ENCODE measurements around the gene ZNF362.

ZNF362 gene

DNA sequence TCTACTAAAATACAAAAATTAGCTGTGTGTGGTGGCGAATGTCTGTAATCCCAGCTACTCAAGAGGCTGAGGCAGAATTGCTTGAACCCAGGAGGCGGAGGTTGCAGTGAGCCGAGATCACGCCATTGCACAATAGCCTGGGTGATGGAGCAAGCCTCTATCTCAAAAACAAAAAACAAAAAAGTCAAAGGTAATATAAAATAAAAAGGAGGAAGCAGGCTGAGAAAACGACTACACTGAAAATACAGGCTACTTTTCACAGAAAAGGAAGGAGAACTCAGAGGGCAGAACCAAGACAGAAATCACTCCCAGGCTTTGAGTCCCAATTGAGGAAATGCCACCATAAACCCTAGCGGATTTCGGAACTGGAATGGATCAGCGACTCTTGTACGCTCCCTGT is 70.5 kb downstream of the ZNF362 start:
- H3K4me3 ChIP-seq (ENCODE audit: low read depth, low read length) = no peak overlapping the region
- TF ChIP-seq, protein P1, sequence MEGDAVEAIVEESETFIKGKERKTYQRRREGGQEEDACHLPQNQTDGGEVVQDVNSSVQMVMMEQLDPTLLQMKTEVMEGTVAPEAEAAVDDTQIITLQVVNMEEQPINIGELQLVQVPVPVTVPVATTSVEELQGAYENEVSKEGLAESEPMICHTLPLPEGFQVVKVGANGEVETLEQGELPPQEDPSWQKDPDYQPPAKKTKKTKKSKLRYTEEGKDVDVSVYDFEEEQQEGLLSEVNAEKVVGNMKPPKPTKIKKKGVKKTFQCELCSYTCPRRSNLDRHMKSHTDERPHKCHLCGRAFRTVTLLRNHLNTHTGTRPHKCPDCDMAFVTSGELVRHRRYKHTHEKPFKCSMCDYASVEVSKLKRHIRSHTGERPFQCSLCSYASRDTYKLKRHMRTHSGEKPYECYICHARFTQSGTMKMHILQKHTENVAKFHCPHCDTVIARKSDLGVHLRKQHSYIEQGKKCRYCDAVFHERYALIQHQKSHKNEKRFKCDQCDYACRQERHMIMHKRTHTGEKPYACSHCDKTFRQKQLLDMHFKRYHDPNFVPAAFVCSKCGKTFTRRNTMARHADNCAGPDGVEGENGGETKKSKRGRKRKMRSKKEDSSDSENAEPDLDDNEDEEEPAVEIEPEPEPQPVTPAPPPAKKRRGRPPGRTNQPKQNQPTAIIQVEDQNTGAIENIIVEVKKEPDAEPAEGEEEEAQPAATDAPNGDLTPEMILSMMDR (IDR thresholded peaks at IDR 0.05; ENCODE audit: low read depth, low read length, missing control alignments) = no peak
- no peak for DNase-seq (ENCODE audit: low read depth)

DNA sequence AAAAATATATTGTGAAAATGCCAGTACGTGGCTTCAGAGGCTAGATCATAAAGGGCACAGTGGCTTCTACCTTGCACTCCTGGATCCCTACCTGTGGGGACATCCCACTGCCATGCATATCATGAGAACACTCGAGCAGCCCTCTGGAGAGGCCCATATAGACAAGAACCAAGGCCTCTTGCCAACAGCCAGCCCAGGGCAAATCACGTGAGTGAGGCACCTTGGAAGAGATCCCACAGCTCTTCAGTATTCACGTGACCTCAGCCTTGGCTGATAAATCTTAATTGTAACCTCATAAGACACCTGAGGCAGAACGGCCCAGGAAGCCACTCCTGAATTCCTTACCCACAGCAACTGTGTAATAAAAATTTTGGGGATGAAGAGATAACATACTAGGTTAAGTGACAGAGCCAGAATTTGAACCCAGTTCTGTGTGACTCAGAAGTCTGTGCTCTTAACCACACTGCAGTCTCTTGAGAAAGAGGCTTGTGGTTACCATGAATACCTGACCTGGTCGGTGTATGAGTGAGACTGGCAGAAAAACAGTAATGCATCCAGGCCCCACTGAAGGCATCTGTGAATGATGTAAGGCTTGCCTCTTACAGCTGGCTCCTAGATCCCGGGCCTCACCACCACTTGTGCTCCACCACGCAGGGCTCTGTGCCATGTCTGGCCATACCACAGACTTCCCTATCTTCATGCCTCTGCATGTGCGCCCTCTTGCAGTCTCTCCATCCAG is 71.5 kb downstream of the ZNF362 start:
- H3K4me3 ChIP-seq (ENCODE audit: low read depth, low read length) = no peak overlapping the region
- TF ChIP-seq, protein P1 (IDR thresholded peaks at IDR 0.05; ENCODE audit: low read depth, low read length, missing control alignments) = no peak
- DNase-seq (ENCODE audit: low read depth) = no peak

DNA sequence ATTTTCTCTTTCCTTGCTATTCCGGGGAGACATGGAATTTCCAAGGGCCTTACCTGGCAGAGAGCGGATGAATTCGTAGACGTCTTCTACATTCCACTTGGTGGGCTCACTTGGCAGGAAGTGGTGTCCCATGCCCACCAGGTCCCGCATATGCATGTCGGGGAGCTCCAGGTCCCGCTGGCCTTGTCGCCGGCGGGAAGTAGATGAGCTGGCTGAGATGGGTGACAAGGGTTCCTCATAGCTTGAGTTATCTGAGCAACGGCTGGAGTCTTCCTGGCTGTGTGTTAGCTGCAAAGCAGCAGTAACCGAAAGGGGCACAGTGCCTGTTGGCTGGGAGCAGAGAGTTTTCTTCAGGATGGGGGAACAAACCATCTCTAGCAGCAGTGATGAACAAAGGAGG is 72.5 kb downstream of the ZNF362 start:
- TF ChIP-seq, protein P1 (IDR thresholded peaks at IDR 0.05; ENCODE audit: low read depth, low read length, missing control alignments) = no peak
- no peak overlapping the region for H3K4me3 ChIP-seq (ENCODE audit: low read depth, low read length)
- DNase-seq (ENCODE audit: low read depth) = no peak

DNA sequence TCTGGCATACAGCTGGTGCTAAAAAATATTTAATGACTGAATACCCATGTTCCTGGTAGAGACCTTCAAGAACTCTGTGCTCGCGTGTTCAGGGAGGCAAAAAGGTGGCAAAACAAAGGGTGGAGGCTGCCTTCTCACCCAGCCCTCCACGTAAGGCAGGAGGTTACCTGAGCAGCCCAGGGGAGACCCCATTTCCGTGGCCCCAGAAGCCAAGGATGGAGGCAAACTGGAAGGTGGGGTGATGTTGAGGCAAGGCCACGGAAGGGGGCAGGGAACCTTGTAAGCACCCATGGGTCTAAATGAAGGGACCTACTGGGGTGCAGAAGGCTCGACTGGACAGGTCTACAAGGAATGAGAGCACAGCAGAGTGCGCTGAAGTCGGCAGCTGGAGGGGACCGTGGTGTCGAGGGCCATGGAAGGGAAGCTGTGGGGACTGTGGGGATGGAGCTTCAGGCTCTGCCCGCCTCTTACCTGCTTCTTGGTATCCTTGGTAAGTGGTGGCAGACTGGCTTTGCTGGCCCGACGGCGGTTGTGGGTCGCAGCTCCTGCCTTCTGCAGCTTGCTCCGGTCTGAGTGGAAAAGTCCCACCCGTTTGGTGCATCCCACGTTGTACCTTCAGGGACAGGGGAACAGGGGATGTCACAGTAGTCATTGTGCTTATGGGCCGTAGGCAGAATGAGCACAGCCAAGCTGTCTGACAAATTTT is 73.5 kb downstream of the ZNF362 start:
- TF ChIP-seq, protein P1 (IDR thresholded peaks at IDR 0.05; ENCODE audit: low read depth, low read length, missing control alignments) = no peak
- no peak overlapping the region for H3K4me3 ChIP-seq (ENCODE audit: low read depth, low read length)
- no peak for DNase-seq (ENCODE audit: low read depth)

DNA sequence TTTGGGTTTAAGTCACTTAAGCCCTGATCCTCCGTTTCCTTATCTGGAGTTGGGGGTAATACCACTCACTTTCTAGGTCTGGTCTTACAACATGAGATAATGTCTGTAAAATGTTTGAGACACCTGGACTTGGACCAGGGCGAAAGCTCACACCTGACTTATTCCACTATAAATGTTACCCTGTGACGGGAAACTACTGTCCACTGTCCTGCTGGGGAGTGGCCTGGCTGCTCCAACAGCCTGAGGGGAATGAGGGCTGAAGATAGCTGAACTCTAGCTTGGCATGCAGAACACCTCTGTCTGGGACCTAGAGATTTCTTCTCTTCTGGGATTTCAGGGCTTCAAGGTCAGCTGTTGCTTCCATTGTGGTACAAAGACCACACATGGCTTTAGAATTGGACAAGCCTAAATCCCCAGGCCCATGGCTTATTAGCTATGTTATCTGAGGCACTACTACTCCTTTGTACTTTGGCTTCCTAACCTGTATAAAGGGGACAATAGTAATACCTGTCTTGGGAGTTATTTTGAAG is 74.1 kb downstream of the ZNF362 start:
- DNase-seq (ENCODE audit: low read depth) = no peak
- TF ChIP-seq, protein P1 (IDR thresholded peaks at IDR 0.05; ENCODE audit: low read depth, low read length, missing control alignments) = no peak
- no peak overlapping the region for H3K4me3 ChIP-seq (ENCODE audit: low read depth, low read length)

DNA sequence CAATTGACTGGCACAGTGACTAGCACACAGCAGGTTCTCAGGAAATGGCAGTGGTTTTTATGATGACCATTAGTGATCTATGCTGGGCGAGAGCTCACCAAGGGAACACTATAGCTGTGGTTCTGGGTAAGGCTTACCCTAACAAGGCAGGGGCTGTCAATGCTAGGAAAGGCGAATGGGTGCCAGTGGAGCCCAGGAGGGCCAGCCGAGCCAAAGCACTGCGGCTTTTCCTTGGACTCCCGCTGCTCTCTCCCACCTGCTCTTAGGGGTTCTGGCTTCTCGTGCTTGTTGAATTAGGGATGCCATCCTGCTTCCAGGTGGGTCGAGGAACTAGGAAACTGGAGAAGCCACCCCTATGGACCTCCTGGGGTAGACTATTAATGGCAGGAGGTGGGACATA is 74.6 kb downstream of the ZNF362 start:
- TF ChIP-seq, protein P1 (IDR thresholded peaks at IDR 0.05; ENCODE audit: low read depth, low read length, missing control alignments) = no peak
- H3K4me3 ChIP-seq (ENCODE audit: low read depth, low read length) = no peak overlapping the region
- DNase-seq (ENCODE audit: low read depth) = no peak
